ENCODE data around the gene KRT75. TPM values are rescaled to one million over a fixed set of nuclear protein-coding genes. Genes with fewer than 3 reads are reported as not detected.

The KRT75 gene
- polyA plus RNA-seq, 1 donor from 2014 or later, result not detected

GRCh38 chr12:52379536-52379935, 54.6 kb downstream of the KRT75 start:
- Histone ChIP-seq H3K9ac (ENCODE audit: low read length) (no peak overlapping the region), H3K27ac (ENCODE audit: low read length) (no peak overlapping the region), H3K9me3 (ENCODE audit: low read length) (no peaks in the 10 kb centered on the region), H3F3A (ENCODE audit: insufficient read depth, low read length, poor library complexity, severe bottlenecking) (no peaks in the 10 kb centered on the region), H3K79me2 (replicated peaks; ENCODE audit: insufficient read depth, low read length) (no peaks in the 10 kb centered on the region), H3K9me2 (ENCODE audit: insufficient read depth, low read length) (no peaks in the 10 kb centered on the region), H3K36me3 (ENCODE audit: insufficient read depth, low read length) (no peaks in the 10 kb centered on the region), H3K4me2 (ENCODE audit: low read length) (no peak overlapping the region), H3K4me3 (ENCODE audit: low read length) (no peak overlapping the region), H4K20me1 (ENCODE audit: insufficient read depth) (no peaks in the 10 kb centered on the region), H3K27me3 (ENCODE audit: insufficient read depth, low read depth, low read length) (no peaks in the 10 kb centered on the region), H2AFZ (ENCODE audit: low read depth, low read length) (no peak overlapping the region)
- no peak for TF ChIP-seq REST (IDR thresholded peaks at IDR 0.05; ENCODE audit: borderline replicate concordance)
- TF ChIP-seq POLR2AphosphoS5 (IDR thresholded peaks at IDR 0.05), result no peak
- no peak for TF ChIP-seq EZH2 (IDR thresholded peaks at IDR 0.05; ENCODE audit: borderline replicate concordance, insufficient read depth, low read length, poor library complexity, severe bottlenecking)
- no peak for TF ChIP-seq EP300 (conservative IDR thresholded peaks at IDR 0.05; ENCODE audit: poor library complexity, severe bottlenecking)
- TF ChIP-seq TAF1 (IDR thresholded peaks at IDR 0.05; ENCODE audit: low read depth), result no peak
- TF ChIP-seq CTCF (IDR thresholded peaks at IDR 0.05; ENCODE audit: poor library complexity, severe bottlenecking), result no peak
- no peak for TF ChIP-seq MXI1 (conservative IDR thresholded peaks at IDR 0.05; ENCODE audit: poor library complexity, severe bottlenecking)
- no peak for TF ChIP-seq RAD21 (conservative IDR thresholded peaks at IDR 0.05)
- TF ChIP-seq SMC3 (conservative IDR thresholded peaks at IDR 0.05; ENCODE audit: poor library complexity), result no peak

DNA sequence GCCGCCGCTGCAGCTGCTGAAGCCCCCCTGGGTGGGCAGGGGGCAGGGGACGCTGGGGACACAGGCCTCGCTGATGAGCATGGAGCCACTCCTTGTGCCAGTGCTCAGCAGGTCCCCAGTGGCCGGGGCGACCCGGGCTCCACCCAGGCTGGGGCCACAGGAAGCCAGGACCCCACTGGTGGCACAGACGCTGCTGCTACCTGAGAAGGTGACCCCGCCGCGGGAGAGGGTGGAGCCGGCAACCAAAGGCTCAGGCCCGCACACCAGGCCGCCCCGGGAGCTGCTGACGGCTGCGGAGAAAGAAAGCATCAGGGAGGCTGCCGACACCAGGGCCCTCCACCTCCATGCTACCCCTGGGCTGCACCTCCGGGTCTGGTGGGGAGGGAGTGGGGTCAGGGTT, 56.1 kb downstream of the KRT75 start:
- Histone ChIP-seq H4K20me1 (ENCODE audit: insufficient read depth) (no peaks in the 10 kb centered on the region), H3K27me3 (ENCODE audit: insufficient read depth, low read depth, low read length) (no peaks in the 10 kb centered on the region), H3K27ac (ENCODE audit: low read length) (no peak overlapping the region), H3F3A (ENCODE audit: insufficient read depth, low read length, poor library complexity, severe bottlenecking) (no peaks in the 10 kb centered on the region), H3K4me2 (ENCODE audit: low read length) (no peak overlapping the region), H3K9me3 (ENCODE audit: low read length) (no peaks in the 10 kb centered on the region), H2AFZ (ENCODE audit: low read depth, low read length) (no peak overlapping the region), H3K4me3 (ENCODE audit: low read length) (no peak overlapping the region), H3K9ac (ENCODE audit: low read length) (no peak overlapping the region), H3K9me2 (ENCODE audit: insufficient read depth, low read length) (no peaks in the 10 kb centered on the region), H3K36me3 (ENCODE audit: insufficient read depth, low read length) (no peaks in the 10 kb centered on the region), H3K79me2 (replicated peaks; ENCODE audit: insufficient read depth, low read length) (no peaks in the 10 kb centered on the region)
- no peak for TF ChIP-seq RAD21 (conservative IDR thresholded peaks at IDR 0.05)
- no peak for TF ChIP-seq CTCF (IDR thresholded peaks at IDR 0.05; ENCODE audit: poor library complexity, severe bottlenecking)
- no peak for TF ChIP-seq TAF1 (IDR thresholded peaks at IDR 0.05; ENCODE audit: low read depth)
- no peak for TF ChIP-seq POLR2AphosphoS5 (IDR thresholded peaks at IDR 0.05)
- TF ChIP-seq MXI1 (conservative IDR thresholded peaks at IDR 0.05; ENCODE audit: poor library complexity, severe bottlenecking), result no peak
- no peak for TF ChIP-seq REST (IDR thresholded peaks at IDR 0.05; ENCODE audit: borderline replicate concordance)
- TF ChIP-seq EZH2 (IDR thresholded peaks at IDR 0.05; ENCODE audit: borderline replicate concordance, insufficient read depth, low read length, poor library complexity, severe bottlenecking), result no peak

Data from neural cell (in vitro differentiated cells).